ENCODE measurements around the gene INPP5D. TPM values are rescaled to one million over a fixed set of nuclear protein-coding genes. Genes with fewer than 3 reads are reported as not detected.
A peak's percentile ranks its signal among the peaks of the same experiment; 100 is the strongest.

INPP5D gene
- total RNA-seq, 1 experiment from 2014 or later = 0.74 TPM

DNA sequence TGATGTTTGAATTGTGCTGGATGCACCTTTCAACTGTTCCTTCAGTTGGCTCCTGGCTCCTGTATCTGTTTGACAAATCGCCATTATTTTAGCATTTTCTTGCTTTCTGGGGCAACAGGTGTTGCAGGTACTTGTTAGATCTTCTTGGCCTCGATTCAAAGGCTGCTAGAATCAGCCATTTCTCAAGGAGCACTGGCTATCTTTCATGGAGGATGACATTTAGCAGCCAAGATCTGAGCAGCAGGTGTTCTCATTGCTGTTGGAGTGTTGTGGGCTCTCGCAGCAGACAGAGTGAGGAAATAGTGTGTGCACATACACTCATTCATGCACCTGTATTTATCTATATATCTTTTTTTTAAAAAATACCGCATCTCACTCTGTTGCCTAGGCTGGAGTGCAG is 52.2 kb downstream of the INPP5D start:
- H3K79me2 ChIP-seq (ENCODE audit: low read depth) = no peaks in the 10 kb centered on the region
- H3K4me2 ChIP-seq = no peak overlapping the region
- no peaks in the 10 kb centered on the region for H3F3A ChIP-seq (ENCODE audit: insufficient read depth, low read depth)
- H3K9me2 ChIP-seq (ENCODE audit: insufficient read depth) = no peaks in the 10 kb centered on the region
- no peak for DNase-seq
- H3K27me3 ChIP-seq (ENCODE audit: insufficient read depth, low read depth) = no peaks in the 10 kb centered on the region
- no peaks in the 10 kb centered on the region for H3K4me1 ChIP-seq (replicated peaks; ENCODE audit: insufficient read depth)
- H4K20me1 ChIP-seq (ENCODE audit: insufficient read depth) = no peaks in the 10 kb centered on the region
- intact Hi-C loops (cut with micrococcal nuclease; ENCODE audit: unreplicated experiment) = no loop called here
- H2AFZ ChIP-seq = 0 out of 2 replicates have a peak overlapping the region, but pooled peaks have one; percentile 45
- H3K4me3 ChIP-seq = no peak overlapping the region
- POLR2A ChIA-PET (ENCODE audit: unreplicated experiment) = no interaction called here
- no peaks in the 10 kb centered on the region for H3K36me3 ChIP-seq (ENCODE audit: low read depth)
- TF ChIP-seq, protein P1, sequence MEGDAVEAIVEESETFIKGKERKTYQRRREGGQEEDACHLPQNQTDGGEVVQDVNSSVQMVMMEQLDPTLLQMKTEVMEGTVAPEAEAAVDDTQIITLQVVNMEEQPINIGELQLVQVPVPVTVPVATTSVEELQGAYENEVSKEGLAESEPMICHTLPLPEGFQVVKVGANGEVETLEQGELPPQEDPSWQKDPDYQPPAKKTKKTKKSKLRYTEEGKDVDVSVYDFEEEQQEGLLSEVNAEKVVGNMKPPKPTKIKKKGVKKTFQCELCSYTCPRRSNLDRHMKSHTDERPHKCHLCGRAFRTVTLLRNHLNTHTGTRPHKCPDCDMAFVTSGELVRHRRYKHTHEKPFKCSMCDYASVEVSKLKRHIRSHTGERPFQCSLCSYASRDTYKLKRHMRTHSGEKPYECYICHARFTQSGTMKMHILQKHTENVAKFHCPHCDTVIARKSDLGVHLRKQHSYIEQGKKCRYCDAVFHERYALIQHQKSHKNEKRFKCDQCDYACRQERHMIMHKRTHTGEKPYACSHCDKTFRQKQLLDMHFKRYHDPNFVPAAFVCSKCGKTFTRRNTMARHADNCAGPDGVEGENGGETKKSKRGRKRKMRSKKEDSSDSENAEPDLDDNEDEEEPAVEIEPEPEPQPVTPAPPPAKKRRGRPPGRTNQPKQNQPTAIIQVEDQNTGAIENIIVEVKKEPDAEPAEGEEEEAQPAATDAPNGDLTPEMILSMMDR (conservative IDR thresholded peaks at IDR 0.05) = no peak
- no peak for TF ChIP-seq EZH2 (IDR thresholded peaks at IDR 0.05; ENCODE audit: low read depth)
- CTCF ChIA-PET = no interaction called here
- no peak overlapping the region for H3K27ac ChIP-seq
- H3K9me3 ChIP-seq (ENCODE audit: insufficient read depth, low read depth) = no peaks in the 10 kb centered on the region
- BruUV-seq (replicated peaks) = no TSS peak

DNA sequence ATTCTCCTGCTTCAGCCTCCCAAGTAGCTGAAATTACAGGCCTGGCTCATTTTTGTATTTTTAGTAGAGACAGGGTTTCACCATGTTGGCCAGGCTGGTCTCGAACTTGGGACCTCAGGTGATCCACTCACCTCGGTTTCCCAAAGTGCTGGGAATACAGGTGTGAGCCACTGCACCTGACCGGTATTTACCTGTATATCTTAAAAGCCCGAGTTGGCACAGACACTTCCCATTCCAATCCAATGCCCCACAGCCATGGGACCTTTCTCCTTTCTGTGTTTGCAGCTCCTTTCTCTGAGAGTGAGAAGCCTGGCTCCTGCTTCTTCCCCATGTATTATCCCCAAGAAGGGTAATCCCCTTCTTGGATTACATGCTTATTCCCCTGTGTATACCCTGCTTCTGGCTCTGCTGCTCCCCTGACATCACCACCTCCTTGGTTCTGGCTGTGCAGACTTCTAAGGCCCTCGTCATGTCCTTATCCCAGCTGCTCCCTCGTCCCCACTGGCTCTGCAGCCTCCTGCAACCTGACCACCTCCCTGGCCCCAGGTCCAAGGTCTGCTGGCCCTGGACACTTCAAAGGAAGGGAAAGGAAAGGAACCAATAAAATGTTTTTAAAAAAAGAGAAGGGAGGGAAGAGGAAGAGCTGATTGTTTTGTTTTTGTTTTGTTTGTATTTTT is 52.8 kb downstream of the INPP5D start:
- DNase-seq = no peak
- Histone ChIP-seq H3K9me2 (ENCODE audit: insufficient read depth) (no peaks in the 10 kb centered on the region), H3F3A (ENCODE audit: insufficient read depth, low read depth) (no peaks in the 10 kb centered on the region), H4K20me1 (ENCODE audit: insufficient read depth) (no peaks in the 10 kb centered on the region), H3K27me3 (ENCODE audit: insufficient read depth, low read depth) (no peaks in the 10 kb centered on the region), H3K4me3 (no peak overlapping the region), H3K36me3 (ENCODE audit: low read depth) (no peaks in the 10 kb centered on the region), H3K27ac (no peak overlapping the region), H2AFZ (no peak overlapping the region), H3K79me2 (ENCODE audit: low read depth) (no peaks in the 10 kb centered on the region), H3K4me1 (replicated peaks; ENCODE audit: insufficient read depth) (no peaks in the 10 kb centered on the region), H3K4me2 (no peak overlapping the region), H3K9me3 (ENCODE audit: insufficient read depth, low read depth) (no peaks in the 10 kb centered on the region)
- intact Hi-C loops (cut with micrococcal nuclease; ENCODE audit: unreplicated experiment) = no loop called here
- no peak for TF ChIP-seq EZH2 (IDR thresholded peaks at IDR 0.05; ENCODE audit: low read depth)
- TF ChIP-seq, protein P1 (conservative IDR thresholded peaks at IDR 0.05) = no peak
- ChIA-PET CTCF (interaction anchor here (0.6 kb wide), 1 partner anchor 46 kb away, joined by 3 read pairs; no protein-coding TSS in a partner anchor), POLR2A (ENCODE audit: unreplicated experiment) (no interaction called here)
- BruUV-seq (replicated peaks) = no TSS peak

DNA sequence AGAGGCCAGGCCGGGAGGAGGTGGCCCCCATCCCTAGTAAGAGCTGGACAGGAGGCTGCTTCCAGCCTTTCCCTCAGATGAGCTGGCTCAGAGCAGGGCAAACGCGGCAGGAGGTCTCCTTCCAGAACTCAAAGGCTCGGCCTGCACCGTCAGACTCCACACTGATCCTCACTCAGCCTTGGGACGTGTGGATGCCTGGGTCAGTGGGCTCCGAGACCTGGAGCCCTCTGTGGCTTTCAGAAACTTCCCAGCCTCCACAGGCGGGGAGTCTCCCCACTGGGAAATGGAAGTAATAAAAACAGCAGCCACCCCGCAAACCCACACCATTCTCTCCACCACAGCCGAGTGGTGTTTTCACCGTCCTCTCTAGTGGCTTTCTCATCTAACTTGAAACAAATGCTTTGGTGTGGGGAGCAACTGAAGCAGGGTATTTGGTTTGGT is 54.3 kb downstream of the INPP5D start:
- H3K79me2 ChIP-seq (ENCODE audit: low read depth) = no peaks in the 10 kb centered on the region
- H3K9me2 ChIP-seq (ENCODE audit: insufficient read depth) = no peaks in the 10 kb centered on the region
- H3K4me1 ChIP-seq (replicated peaks; ENCODE audit: insufficient read depth) = peaks cover 11% of the 10 kb centered on the region
- H2AFZ ChIP-seq = no peak overlapping the region
- no peak overlapping the region for H3K4me3 ChIP-seq
- no peak overlapping the region for H3K4me2 ChIP-seq
- H4K20me1 ChIP-seq (ENCODE audit: insufficient read depth) = no peaks in the 10 kb centered on the region
- H3K27me3 ChIP-seq (ENCODE audit: insufficient read depth, low read depth) = no peaks in the 10 kb centered on the region
- no peak overlapping the region for H3K27ac ChIP-seq
- H3K9me3 ChIP-seq (ENCODE audit: insufficient read depth, low read depth) = no peaks in the 10 kb centered on the region
- TF ChIP-seq, protein P1 (conservative IDR thresholded peaks at IDR 0.05) = no peak
- ChIA-PET CTCF (no interaction called here), POLR2A (ENCODE audit: unreplicated experiment) (interaction anchor here (0.6 kb wide), 1 partner anchor 52 kb away, joined by 3 read pairs; no protein-coding TSS in a partner anchor)
- H3F3A ChIP-seq (ENCODE audit: insufficient read depth, low read depth) = 0 out of 2 replicates have a peak, but pooled peaks cover 6% of the 10 kb centered on the region
- intact Hi-C loops (cut with micrococcal nuclease; ENCODE audit: unreplicated experiment) = no loop called here
- DNase-seq = no peak
- H3K36me3 ChIP-seq (ENCODE audit: low read depth) = no peaks in the 10 kb centered on the region
- no TSS peak for BruUV-seq (replicated peaks)

Data from PC-9 (cell line).